ENCODE measurements around the gene SOX11.

DNA sequence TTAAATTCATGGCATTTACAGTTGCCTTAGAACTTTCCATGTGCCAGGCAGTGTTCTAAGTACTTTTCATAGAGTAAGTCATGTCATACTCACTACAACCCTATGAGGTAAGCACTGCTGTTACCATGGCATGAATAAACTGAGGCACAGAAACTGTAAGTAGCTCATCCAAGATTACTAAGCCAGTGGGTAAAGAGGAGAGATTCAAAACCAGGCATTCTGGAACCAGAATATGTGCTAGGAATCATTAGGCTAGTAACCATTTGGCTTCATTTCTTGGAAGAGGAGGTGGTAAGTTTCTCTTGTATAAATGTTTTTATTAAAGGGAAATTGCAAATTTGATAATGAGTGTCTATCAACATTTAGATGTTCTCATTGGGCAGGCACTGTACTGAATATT is 35.1 kb downstream of the SOX11 start:
- TF ChIP-seq HDGF (IDR thresholded peaks at IDR 0.05; ENCODE audit: borderline replicate concordance), result no peak
- TF ChIP-seq SUZ12 (IDR thresholded peaks at IDR 0.05), result no peak
- TF ChIP-seq SP1 (IDR thresholded peaks at IDR 0.05), result no peak
- TF ChIP-seq CTBP1 (IDR thresholded peaks at IDR 0.05; ENCODE audit: borderline replicate concordance), result no peak
- TF ChIP-seq FOXA1 (IDR thresholded peaks at IDR 0.05), result no peak
- TF ChIP-seq FOXM1 (IDR thresholded peaks at IDR 0.05; ENCODE audit: borderline replicate concordance), result no peak
- TF ChIP-seq BHLHE40 (IDR thresholded peaks at IDR 0.05; ENCODE audit: borderline replicate concordance), result no peak
- no peak for TF ChIP-seq ZNF384 (IDR thresholded peaks at IDR 0.05)
- TF ChIP-seq TARDBP (IDR thresholded peaks at IDR 0.05), result no peak
- TF ChIP-seq, protein P1, sequence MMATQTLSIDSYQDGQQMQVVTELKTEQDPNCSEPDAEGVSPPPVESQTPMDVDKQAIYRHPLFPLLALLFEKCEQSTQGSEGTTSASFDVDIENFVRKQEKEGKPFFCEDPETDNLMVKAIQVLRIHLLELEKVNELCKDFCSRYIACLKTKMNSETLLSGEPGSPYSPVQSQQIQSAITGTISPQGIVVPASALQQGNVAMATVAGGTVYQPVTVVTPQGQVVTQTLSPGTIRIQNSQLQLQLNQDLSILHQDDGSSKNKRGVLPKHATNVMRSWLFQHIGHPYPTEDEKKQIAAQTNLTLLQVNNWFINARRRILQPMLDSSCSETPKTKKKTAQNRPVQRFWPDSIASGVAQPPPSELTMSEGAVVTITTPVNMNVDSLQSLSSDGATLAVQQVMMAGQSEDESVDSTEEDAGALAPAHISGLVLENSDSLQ (IDR thresholded peaks at IDR 0.05), result no peak
